GM23338 (cell line): ENCODE measurements around the gene RIN3.

ENCODE experiments used
- CREB1 ChIP-seq: fragments of 250-450 bp; sonication (Bioruptor Pico); IDR thresholded peaks from 2 replicates; pipeline ENCODE4 v1.5.0; 2020; ENCODE audit warnings: low read depth, mild to moderate bottlenecking, moderate library complexity
- CTCF ChIP-seq, 2 experiments: fragments of 200-600 bp in 1 of 2; sonication (generic) in 1 of 2; conservative IDR thresholded peaks; 2 replicates each; pipeline versions ENCODE4 v1.5.1 to v1.6.1; 2016 to 2017; ENCODE audit warnings: antibody characterized with exemption in 2 of 2, low read depth in 2 of 2, mild to moderate bottlenecking in 2 of 2, moderate library complexity in 1 of 2
- EZH2 ChIP-seq: fragments of 200-600 bp; sonication (generic); IDR thresholded peaks from one replicate; pipeline ENCODE4 v1.8.0; 2017; ENCODE audit warnings: antibody characterized with exemption, mild to moderate bottlenecking, low read depth; ENCODE audit not compliant: unreplicated experiment
- EZH2phosphoT487 ChIP-seq: fragments of 200-600 bp; sonication (generic); IDR thresholded peaks from one replicate; pipeline ENCODE4 v1.8.1; 2018; ENCODE audit warnings: antibody characterized with exemption; ENCODE audit not compliant: unreplicated experiment
- NANOG ChIP-seq: IDR thresholded peaks from 2 replicates; pipeline ENCODE4 v1.6.1; 2016; ENCODE audit warnings: antibody characterized with exemption, borderline replicate concordance
- POLR2AphosphoS5 ChIP-seq: IDR thresholded peaks from 2 replicates; pipeline ENCODE4 v1.6.1; 2016; ENCODE audit warnings: antibody characterized with exemption, low read depth
- STAT1 ChIP-seq: IDR thresholded peaks from one replicate; pipeline ENCODE4 v1.6.1; 2016; ENCODE audit warnings: antibody characterized with exemption; ENCODE audit not compliant: unreplicated experiment
- ZNF331 ChIP-seq: fragments of 250-450 bp; sonication (Bioruptor Pico); IDR thresholded peaks from 2 replicates; pipeline ENCODE4 v1.5.0; 2020; ENCODE audit warnings: low read depth, mild to moderate bottlenecking, moderate library complexity
- TF ChIP-seq, protein P1 (sequence below): IDR thresholded peaks from one replicate; pipeline ENCODE4 v1.6.1; 2018; ENCODE audit warnings: antibody characterized with exemption; ENCODE audit not compliant: unreplicated experiment
- TF ChIP-seq, protein P2 (sequence below): fragments of 250-450 bp; sonication (Bioruptor Pico); IDR thresholded peaks from 2 replicates; pipeline ENCODE4 v1.5.0; 2020; ENCODE audit warnings: mild to moderate bottlenecking, moderate library complexity
- TF ChIP-seq, protein P3 (sequence below): IDR thresholded peaks from 2 replicates; pipeline ENCODE4 v1.6.1; 2016; ENCODE audit warnings: antibody characterized with exemption

GRCh38 chr14:92572050-92572449 lies 58.5 kb downstream of the RIN3 start:
- TF ChIP-seq CTCF (conservative IDR thresholded peaks at IDR 0.05; ENCODE audit: low read depth in 2 of 2) (no peak), EZH2 (no peak), POLR2AphosphoS5 (no peak), EZH2phosphoT487 (no peak), NANOG (no peak), ZNF331 (CRISPR knock-in tag) (no peak), CREB1 (no peak), STAT1 (no peak)
- TF ChIP-seq, protein P1, sequence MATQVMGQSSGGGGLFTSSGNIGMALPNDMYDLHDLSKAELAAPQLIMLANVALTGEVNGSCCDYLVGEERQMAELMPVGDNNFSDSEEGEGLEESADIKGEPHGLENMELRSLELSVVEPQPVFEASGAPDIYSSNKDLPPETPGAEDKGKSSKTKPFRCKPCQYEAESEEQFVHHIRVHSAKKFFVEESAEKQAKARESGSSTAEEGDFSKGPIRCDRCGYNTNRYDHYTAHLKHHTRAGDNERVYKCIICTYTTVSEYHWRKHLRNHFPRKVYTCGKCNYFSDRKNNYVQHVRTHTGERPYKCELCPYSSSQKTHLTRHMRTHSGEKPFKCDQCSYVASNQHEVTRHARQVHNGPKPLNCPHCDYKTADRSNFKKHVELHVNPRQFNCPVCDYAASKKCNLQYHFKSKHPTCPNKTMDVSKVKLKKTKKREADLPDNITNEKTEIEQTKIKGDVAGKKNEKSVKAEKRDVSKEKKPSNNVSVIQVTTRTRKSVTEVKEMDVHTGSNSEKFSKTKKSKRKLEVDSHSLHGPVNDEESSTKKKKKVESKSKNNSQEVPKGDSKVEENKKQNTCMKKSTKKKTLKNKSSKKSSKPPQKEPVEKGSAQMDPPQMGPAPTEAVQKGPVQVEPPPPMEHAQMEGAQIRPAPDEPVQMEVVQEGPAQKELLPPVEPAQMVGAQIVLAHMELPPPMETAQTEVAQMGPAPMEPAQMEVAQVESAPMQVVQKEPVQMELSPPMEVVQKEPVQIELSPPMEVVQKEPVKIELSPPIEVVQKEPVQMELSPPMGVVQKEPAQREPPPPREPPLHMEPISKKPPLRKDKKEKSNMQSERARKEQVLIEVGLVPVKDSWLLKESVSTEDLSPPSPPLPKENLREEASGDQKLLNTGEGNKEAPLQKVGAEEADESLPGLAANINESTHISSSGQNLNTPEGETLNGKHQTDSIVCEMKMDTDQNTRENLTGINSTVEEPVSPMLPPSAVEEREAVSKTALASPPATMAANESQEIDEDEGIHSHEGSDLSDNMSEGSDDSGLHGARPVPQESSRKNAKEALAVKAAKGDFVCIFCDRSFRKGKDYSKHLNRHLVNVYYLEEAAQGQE = no peak
- TF ChIP-seq, protein P2, sequence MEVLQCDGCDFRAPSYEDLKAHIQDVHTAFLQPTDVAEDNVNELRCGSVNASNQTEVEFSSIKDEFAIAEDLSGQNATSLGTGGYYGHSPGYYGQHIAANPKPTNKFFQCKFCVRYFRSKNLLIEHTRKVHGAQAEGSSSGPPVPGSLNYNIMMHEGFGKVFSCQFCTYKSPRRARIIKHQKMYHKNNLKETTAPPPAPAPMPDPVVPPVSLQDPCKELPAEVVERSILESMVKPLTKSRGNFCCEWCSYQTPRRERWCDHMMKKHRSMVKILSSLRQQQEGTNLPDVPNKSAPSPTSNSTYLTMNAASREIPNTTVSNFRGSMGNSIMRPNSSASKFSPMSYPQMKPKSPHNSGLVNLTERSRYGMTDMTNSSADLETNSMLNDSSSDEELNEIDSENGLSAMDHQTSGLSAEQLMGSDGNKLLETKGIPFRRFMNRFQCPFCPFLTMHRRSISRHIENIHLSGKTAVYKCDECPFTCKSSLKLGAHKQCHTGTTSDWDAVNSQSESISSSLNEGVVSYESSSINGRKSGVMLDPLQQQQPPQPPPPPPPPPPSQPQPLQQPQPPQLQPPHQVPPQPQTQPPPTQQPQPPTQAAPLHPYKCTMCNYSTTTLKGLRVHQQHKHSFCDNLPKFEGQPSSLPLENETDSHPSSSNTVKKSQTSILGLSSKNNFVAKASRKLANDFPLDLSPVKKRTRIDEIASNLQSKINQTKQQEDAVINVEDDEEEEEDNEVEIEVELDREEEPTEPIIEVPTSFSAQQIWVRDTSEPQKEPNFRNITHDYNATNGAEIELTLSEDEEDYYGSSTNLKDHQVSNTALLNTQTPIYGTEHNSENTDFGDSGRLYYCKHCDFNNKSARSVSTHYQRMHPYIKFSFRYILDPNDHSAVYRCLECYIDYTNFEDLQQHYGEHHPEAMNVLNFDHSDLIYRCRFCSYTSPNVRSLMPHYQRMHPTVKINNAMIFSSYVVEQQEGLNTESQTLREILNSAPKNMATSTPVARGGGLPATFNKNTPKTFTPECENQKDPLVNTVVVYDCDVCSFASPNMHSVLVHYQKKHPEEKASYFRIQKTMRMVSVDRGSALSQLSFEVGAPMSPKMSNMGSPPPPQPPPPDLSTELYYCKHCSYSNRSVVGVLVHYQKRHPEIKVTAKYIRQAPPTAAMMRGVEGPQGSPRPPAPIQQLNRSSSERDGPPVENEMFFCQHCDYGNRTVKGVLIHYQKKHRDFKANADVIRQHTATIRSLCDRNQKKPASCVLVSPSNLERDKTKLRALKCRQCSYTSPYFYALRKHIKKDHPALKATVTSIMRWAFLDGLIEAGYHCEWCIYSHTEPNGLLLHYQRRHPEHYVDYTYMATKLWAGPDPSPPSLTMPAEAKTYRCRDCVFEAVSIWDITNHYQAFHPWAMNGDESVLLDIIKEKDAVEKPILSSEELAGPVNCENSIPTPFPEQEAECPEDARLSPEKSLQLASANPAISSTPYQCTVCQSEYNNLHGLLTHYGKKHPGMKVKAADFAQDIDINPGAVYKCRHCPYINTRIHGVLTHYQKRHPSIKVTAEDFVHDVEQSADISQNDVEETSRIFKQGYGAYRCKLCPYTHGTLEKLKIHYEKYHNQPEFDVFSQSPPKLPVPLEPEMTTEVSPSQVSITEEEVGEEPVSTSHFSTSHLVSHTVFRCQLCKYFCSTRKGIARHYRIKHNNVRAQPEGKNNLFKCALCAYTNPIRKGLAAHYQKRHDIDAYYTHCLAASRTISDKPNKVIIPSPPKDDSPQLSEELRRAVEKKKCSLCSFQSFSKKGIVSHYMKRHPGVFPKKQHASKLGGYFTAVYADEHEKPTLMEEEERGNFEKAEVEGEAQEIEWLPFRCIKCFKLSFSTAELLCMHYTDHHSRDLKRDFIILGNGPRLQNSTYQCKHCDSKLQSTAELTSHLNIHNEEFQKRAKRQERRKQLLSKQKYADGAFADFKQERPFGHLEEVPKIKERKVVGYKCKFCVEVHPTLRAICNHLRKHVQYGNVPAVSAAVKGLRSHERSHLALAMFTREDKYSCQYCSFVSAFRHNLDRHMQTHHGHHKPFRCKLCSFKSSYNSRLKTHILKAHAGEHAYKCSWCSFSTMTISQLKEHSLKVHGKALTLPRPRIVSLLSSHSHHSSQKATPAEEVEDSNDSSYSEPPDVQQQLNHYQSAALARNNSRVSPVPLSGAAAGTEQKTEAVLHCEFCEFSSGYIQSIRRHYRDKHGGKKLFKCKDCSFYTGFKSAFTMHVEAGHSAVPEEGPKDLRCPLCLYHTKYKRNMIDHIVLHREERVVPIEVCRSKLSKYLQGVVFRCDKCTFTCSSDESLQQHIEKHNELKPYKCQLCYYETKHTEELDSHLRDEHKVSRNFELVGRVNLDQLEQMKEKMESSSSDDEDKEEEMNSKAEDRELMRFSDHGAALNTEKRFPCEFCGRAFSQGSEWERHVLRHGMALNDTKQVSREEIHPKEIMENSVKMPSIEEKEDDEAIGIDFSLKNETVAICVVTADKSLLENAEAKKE (CRISPR knock-in tag) = no peak
- TF ChIP-seq, protein P3, sequence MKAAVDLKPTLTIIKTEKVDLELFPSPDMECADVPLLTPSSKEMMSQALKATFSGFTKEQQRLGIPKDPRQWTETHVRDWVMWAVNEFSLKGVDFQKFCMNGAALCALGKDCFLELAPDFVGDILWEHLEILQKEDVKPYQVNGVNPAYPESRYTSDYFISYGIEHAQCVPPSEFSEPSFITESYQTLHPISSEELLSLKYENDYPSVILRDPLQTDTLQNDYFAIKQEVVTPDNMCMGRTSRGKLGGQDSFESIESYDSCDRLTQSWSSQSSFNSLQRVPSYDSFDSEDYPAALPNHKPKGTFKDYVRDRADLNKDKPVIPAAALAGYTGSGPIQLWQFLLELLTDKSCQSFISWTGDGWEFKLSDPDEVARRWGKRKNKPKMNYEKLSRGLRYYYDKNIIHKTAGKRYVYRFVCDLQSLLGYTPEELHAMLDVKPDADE = no peak
